Retina (tissue), 1 donor: ENCODE results near the gene HMX1.
A peak's percentile ranks its signal among the peaks of the same experiment; 100 is the strongest.

ENCODE experiments used
- DNase-seq: peaks from one replicate; pipeline ENCODE4 v3.0.0-alpha.2; 2016

Gene HMX1

GRCh38 chr4:8854931-8855330 is 16.7 kb downstream of the HMX1 start:
- peak; percentile 73 for DNase-seq

- DNase-seq, result no peak
These were observed 17.6 kb downstream of the HMX1 start for GRCh38 chr4:8854016-8854415.

GRCh38 chr4:8853249-8853648 is 18.4 kb downstream of the HMX1 start:
- DNase-seq, result no peak

- no peak for DNase-seq
These were observed 19.4 kb downstream of the HMX1 start for GRCh38 chr4:8852118-8852704.

GRCh38 chr4:8851321-8852117 is 20.1 kb downstream of the HMX1 start:
- DNase-seq, result peak; percentile 19

- DNase-seq, result peak; percentile 9
These were observed 20.8 kb downstream of the HMX1 start for GRCh38 chr4:8850830-8851188.

- DNase-seq, result peak; percentile 5
These were observed 21.4 kb downstream of the HMX1 start for GRCh38 chr4:8850074-8850829.

GRCh38 chr4:8849266-8850073 is 22.2 kb downstream of the HMX1 start:
- peak; percentile 5 for DNase-seq

- no peak for DNase-seq
These were observed 23.0 kb downstream of the HMX1 start for GRCh38 chr4:8848507-8849265.

- peak; percentile 65 for DNase-seq
These were observed 23.9 kb downstream of the HMX1 start for GRCh38 chr4:8847764-8848163.

- no peak for DNase-seq
These were observed 24.3 kb downstream of the HMX1 start for GRCh38 chr4:8847331-8847730.

GRCh38 chr4:8846826-8847225 is 24.8 kb downstream of the HMX1 start:
- DNase-seq, result no peak

- no peak for DNase-seq
These were observed 25.5 kb downstream of the HMX1 start for GRCh38 chr4:8846046-8846720.

GRCh38 chr4:8844976-8845690 is 26.5 kb downstream of the HMX1 start:
- DNase-seq, result no peak

GRCh38 chr4:8843597-8843996 is 28.0 kb downstream of the HMX1 start:
- DNase-seq, result no peak

- no peak for DNase-seq
These were observed 29.0 kb downstream of the HMX1 start for GRCh38 chr4:8842614-8843013.

GRCh38 chr4:8841678-8842268 is 29.9 kb downstream of the HMX1 start:
- no peak for DNase-seq

GRCh38 chr4:8840816-8841455 is 30.7 kb downstream of the HMX1 start:
- DNase-seq, result peak; percentile 22

GRCh38 chr4:8840006-8840793 is 31.4 kb downstream of the HMX1 start:
- peak; percentile 21 for DNase-seq
